HG03439 (cell line): ENCODE data around the gene HBB.
"Not testable (repeated sequence)": the region's sequence is repeated elsewhere in the genome, so short reads cannot be mapped to it uniquely, and the experiment has no call there.

ENCODE experiments used
- ATAC-seq: cut with Tn5 transposase; IDR thresholded peaks from one replicate; pipeline ENCODE4 v1.9.1; 2021; ENCODE audit warnings: mild to moderate bottlenecking, moderate library complexity; ENCODE audit not compliant: unreplicated experiment

The HBB gene

DNA sequence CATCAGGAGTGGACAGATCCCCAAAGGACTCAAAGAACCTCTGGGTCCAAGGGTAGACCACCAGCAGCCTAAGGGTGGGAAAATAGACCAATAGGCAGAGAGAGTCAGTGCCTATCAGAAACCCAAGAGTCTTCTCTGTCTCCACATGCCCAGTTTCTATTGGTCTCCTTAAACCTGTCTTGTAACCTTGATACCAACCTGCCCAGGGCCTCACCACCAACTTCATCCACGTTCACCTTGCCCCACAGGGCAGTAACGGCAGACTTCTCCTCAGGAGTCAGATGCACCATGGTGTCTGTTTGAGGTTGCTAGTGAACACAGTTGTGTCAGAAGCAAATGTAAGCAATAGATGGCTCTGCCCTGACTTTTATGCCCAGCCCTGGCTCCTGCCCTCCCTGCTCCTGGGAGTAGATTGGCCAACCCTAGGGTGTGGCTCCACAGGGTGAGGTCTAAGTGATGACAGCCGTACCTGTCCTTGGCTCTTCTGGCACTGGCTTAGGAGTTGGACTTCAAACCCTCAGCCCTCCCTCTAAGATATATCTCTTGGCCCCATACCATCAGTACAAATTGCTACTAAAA lies at the start of gene HBB:
Gene HBB (minus strand): TSS at position 340 of the 579 bp plus-strand sequence. CDS start 50 bp downstream, at position 290.
- ATAC-seq = no peak

DNA sequence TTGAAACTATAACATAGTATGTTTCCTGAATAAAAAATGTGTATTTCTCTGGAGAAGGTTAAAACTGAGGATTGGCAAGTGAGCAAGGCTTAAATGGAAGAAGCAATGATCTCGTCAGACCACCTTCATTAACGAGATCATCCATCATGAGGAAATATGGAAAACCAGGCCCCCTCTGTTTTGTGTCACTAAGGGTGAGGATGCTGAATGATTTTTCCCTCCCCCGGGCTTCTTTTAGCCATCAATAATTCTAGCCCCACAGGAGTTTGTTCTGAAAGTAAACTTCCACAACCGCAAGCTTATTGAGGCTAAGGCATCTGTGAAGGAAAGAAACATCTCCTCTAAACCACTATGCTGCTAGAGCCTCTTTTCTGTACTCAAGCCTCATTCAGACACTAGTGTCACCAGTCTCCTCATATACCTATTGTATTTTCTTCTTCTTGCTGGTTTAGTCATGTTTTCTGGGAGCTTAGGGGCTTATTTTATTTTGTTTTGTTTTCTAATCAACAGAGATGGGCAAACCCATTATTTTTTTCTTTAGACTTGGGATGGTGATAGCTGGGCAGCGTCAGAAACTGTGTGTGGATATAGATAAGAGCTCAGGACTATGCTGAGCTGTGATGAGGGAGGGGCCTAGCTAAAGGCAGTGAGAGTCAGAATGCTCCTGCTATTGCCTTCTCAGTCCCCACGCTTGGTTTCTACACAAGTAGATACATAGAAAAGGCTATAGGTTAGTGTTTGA lies 48.7 kb upstream of the HBB start:
- ATAC-seq = no peak

DNA sequence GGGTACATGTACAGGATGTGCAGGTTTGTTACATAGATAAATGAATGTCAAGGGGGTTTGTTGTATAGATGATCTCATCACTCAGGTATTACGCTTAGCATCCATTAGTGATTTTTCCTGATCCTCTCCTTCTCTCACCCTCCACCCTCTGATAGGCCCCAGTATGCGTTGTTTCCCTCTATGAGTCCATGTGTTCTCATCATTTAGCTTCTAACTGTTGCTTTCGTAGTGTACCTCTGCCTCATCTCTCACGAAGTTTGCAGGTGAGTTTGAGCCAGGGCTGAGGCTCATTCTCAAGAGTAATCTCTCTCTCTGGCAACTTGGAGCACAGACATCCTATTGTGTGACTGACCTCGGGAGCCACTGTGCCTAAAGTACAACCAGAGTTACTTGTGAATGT lies 47.5 kb upstream of the HBB start:
- no peak for ATAC-seq

DNA sequence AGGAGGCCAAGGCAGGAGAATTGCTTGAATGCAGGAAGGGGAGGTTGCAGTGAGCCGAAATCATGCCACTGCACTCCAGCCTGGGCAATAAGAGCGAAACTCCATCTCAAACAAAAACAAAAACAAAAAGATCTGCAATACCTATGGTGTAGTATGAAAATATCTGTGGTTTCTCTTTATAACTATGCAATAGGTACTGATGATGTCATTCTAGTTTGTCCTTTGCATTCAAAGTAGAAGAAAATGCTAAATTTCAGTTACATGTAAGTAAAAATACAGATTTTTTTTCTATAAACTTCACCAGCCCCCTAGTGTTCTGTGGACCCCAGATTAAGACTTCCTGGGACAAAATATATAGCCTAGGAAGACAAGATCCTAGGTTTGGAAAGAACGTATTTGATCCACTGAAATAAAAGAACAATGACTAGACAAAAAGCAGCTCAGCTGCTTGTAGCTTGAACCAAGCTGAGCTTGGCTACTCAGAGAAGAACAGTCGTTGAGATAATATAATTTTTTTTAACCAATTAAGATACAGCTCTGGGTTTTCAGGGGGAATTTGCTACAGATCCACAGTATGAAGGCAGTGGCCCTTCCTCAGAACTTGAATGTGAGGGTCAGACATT lies 45.6 kb upstream of the HBB start:
- no peak for ATAC-seq

DNA sequence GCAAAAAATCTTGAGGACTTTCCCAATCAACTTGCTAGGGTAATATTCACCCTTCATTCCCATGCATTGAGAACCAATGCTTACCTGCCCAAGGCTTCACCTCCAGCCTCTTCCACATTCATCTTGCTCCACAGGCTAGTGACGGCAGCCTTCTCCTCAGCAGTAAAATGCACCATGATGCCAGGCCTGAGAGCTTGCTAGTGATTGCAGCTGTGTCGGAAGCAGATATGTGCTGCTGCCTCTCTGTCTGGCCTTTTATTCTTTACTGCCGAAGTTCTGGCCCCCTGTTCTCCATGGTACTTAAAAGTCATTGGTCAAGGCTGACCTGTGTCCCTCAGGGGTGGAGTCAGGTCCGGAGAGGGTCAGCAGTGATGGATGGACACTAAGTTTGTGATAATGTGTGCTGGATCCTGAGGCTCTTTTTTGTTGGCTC lies 42.9 kb upstream of the HBB start, which contains the start of gene HBE1:
Gene HBE1 (minus strand): TSS at position 231 of the 433 bp plus-strand sequence. CDS start 55 bp downstream, at position 176.
- ATAC-seq = no peak

DNA sequence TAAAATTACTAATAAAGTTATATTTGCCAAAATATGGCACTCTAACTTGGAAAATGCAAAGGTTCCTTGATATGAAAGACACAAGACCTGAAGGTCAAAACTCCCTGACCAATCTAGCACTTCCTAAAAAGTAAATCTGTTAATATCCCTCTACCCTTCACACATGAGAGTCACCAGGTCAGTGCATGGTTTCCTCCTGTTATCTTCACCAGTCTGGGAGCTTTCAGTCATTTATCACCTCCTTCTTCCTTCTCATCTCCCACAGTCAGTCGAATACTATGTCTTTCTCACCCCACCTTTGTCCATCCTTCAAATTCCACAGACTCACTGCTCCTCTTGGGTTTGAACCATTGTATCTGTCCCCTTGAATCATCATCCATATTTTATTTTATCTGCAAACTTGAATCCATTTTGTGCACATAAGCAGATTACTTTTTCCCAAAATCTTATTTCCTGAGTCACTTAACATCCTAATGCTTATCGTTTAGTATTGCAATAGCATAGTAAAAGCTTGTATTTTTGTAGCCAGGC lies 40.2 kb upstream of the HBB start:
- no peak for ATAC-seq

DNA sequence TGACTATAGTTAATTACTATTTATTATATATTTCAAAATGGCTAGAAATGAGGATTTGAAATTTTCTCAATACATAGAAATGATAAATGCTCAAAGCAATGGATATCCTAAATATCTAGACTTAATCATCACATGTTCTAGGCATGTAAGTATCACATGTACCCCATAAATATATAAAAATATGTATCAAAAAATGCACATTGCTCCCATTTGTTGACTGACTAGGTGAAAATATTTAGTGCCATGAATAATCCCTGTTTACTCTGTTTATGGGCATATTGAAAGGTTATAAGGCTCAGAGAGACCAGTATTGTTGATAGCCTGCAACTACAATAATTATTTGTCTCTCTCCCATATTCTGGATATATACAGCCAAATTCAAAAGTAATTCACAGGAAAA lies 39.7 kb upstream of the HBB start:
- no peak for ATAC-seq

DNA sequence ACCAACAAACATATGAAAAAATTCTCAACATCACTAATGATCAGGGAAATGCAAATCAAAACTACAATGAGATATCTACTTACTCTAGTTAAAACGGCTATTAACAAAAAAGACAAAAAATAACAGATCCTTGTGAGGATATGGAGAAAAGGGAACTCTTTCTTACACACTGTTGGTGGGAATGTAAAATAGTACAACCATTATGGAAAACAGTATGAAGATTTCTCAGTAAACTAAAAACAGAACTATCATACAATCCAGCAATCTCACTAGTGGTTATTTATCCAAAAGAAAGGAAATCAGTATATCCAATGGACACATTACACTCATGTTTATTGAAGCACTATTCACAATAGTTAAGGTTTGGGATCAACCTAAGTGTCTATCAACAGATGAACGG lies 39.0 kb upstream of the HBB start:
- no peak for ATAC-seq

DNA sequence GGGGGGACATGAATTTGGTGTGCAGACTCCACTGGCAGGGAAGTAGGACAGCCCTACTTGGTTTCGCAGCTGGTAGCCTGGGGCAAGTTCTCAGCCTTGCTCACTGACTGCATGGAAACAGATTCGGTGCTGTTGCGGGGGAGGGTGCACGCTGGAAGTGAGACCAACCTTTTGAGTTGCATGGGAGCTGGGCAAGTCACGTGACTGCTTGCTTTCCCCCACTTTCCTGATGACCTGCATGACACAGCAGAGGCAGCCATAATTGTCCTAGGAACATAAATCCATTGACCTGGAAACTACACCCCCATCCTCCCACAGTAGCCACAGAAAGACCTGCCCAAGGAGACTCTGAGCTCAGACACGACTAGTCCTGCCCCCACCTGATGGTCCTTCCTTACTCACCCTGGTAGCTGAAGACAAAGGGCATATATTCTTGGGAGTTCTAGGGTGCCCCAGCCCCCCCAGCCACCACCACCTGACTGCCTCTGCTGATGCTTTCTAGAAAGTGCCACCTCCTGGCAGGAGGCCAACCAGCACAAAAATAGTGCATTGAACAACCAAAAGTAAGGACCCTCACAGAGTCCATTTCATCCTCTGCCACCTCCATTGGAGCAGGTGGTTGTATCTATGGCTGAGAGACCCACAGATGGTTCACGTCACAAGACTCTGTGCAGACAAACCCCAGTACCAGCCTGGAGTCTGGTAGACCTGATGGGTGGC lies 31.8 kb upstream of the HBB start:
- no peak for ATAC-seq

DNA sequence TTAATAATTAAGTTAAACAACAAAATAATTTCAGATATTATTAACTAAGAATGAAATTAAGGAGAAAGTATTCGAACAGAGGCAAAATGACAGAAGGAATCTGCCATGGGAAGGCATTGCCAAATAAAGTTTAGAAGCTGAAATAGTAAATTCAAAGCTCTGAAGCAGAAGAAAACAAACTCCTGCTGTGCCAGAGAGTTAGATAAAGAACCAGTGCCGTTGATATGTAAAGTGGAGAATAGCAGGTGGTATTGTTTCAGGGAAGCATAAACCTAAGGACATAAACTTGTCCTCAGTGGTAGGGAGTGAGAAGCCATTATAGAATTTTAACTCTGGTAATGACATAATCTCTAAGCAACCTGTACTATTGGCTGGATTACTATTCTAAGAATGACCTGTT lies 30.4 kb upstream of the HBB start:
- no peak for ATAC-seq

DNA sequence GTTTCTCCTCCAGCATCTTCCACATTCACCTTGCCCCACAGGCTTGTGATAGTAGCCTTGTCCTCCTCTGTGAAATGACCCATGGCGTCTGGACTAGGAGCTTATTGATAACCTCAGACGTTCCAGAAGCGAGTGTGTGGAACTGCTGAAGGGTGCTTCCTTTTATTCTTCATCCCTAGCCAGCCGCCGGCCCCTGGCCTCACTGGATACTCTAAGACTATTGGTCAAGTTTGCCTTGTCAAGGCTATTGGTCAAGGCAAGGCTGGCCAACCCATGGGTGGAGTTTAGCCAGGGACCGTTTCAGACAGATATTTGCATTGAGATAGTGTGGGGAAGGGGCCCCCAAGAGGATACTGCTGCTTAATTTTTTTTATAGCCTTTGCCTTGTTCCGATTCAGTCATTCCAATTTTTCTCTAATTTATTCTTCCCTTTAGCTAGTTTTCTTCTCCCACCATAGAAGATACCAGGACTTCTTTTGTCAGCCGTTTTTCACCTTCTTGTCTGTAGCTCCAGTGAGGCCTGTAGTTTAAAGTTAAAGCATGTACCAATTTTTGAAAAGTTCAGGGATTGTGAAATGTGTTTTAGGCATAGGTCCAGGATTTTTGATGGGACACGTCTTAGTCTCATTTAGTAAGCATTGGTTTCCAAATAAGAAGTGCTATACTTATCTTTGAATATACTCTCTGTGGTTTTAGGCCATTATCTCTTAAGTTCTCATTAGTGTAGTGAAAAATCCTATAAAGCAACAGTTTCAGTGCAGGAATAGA lies 28.0 kb upstream of the HBB start, which contains the start of gene HBG2:
Gene HBG2 (minus strand): TSS at position 136 of the 768 bp plus-strand sequence. CDS start 53 bp downstream, at position 83.
- not testable (repeated sequence) for ATAC-seq

DNA sequence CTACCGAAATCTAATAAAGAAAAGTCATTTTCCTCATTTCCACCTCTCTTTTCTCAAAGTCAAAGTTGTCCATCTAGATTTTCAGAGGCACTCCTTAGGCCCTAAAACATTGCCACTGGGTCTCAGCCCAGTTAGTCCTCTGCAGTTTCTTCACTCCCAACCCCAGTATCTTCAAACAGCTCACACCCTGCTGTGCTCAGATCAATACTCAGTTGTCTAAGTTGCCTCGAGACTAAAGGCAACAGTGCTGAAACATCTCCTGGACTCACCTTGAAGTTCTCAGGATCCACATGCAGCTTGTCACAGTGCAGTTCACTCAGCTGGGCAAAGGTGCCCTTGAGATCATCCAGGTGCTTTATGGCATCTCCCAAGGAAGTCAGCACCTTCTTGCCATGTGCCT lies 27.2 kb upstream of the HBB start:
- ATAC-seq = not testable (repeated sequence)

DNA sequence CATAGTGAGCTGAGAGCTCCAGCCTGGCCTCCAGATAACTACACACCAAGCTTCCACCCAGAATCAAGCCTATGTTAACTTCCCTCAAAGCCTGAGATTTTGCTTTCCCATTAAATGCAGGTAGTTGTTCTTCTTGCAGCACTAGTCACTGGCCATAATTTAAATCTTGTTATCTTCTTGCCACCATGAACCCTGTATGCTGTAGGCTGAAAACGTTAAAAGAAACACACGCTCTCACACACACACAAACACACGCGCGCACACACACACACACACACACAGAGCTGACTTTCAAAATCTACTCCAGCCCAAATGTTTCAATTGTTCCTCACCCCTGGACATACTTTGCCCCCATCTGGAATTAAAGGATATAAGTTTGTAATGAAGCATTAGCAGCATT lies 26.6 kb upstream of the HBB start:
- not testable (repeated sequence) for ATAC-seq

DNA sequence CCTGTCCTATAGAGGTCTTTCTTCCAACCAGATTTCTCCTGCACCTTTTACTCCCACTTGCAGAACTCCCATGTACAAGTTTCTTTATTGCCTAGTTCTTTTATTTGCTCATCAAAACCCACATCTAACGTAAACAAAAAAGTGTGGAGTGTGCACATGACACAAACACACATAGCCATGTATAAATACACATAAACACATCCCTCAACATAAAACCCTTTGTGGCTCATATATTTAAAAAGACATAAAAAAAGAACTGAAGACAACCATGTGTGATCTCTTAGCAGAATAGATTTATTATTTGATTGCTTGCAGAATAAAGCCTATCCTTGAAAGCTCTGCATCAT lies 26.0 kb upstream of the HBB start:
- no peak for ATAC-seq

DNA sequence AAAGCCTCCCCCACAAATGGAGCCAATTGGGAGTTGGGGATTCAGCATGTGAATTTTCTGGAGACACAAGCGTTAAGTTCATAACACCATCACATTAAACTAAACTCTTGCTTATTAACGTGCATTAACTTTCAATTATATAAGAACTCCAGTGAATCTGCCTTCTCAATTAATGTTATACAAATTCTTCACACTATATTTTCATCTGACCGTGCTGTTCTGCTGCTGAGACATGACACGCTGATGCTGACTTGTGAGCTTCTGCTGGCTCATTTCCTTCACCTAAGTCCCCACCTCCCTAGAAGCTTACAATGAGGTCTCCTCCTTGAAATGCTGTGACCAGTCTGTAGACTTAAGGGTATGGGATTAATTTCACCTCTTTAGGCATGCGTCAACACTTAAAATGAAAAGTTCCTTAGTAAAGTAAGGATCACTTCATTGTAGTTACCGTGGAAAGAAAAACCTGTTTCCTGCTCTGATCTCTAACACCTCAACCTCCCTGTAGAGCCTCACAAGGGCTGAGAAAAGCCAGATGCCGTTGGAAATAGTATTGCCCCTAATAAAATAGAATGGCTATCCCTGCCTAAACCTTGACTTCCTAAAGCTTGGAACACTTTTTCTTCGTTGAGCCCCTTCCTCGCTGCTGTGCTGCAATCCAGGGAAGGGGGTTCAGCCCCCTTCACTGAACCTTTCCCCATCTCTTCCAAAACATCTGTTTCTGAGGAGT lies 25.5 kb upstream of the HBB start:
- no peak for ATAC-seq

DNA sequence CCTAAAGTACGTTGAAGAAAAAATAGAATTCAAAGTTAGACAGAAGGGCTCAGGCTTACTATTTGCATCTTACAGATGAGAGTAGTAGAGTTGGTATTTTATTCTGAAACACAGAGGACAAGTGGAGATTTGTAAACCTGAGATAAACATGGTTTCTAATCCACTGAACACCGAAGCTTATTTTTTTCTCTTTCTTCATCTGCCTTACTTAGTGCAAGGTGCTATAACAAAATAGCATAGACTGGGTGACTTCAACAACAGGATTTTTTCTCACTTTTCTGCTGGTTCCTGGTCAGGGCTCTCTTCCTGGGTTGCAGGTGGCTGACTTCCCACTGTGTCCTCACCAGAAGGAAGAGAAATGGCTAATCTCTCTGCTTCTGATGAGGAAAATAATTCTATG lies 24.9 kb upstream of the HBB start:
- ATAC-seq = no peak

DNA sequence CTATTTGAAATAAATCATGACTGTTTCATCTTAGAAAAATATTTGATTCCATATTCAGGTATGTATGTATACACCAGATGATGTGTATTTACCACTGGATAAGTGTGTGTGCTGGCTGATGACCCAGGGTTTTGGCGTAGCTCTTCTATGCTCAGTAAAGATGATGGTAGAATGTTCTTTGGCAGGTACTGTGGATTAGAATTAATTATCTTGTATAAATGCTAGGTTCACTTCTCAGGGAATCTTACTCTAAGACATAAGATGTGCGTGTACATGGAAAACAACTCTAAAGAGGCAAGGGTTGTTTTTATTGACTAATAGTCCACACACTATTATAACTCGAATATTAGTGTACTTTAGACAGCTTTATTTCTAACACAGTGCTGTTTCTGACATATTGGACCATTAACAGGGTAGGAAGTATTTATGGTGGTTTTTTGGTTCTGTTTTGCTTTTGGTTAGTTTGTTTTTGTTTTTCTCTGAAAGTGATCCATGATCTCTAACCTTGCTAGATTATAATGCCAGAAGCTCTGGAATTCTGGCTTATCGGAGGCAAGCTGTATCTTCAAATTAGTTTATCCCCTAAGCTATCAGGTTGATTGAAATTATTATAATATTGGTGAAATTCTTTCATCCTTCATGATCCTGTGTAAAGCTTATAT lies 23.8 kb upstream of the HBB start:
- no peak for ATAC-seq

DNA sequence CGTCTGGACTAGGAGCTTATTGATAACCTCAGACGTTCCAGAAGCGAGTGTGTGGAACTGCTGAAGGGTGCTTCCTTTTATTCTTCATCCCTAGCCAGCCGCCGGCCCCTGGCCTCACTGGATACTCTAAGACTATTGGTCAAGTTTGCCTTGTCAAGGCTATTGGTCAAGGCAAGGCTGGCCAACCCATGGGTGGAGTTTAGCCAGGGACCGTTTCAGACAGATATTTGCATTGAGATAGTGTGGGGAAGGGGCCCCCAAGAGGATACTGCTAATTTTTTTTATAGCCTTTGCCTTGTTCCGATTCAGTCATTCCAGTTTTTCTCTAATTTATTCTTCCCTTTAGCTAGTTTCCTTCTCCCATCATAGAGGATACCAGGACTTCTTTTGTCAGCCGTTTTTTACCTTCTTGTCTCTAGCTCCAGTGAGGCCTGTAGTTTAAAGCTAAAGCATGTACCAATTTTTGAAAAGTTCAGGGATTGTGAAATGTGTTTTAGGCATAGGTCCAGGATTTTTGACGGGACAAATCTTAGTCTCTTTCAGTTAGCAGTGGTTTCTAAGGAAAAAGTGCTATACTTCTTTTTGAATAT lies 23.0 kb upstream of the HBB start, which contains the start of gene HBG1:
Gene HBG1 (minus strand): TSS at position 51 of the 590 bp plus-strand sequence. CDS start 53 bp downstream, outside the sequence.
- not testable (repeated sequence) for ATAC-seq

DNA sequence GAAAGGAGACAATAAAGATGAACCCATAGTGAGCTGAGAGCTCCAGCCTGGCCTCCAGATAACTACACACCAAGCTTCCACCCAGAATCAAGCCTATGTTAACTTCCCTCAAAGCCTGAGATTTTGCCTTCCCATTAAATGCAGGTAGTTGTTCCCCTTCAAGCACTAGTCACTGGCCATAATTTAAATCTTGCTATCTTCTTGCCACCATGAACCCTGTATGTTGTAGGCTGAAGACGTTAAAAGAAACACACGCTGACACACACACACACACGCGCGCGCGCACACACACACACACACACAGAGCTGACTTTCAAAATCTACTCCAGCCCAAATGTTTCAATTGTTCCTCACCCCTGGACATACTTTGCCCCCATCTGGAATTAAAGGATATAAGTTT lies 21.6 kb upstream of the HBB start:
- not testable (repeated sequence) for ATAC-seq
